22Rv1 (cell line): ENCODE results near the gene CPNE4.

Experiments used
- CTCF ChIP-seq: fragments of 450-650 bp; IDR thresholded peaks from 2 replicates; pipeline ENCODE4 v1.5.1; 2017; ENCODE audit warnings: mild to moderate bottlenecking
- ZFX ChIP-seq: fragments of 450-650 bp; IDR thresholded peaks from 2 replicates; pipeline ENCODE4 v1.6.1; 2017; ENCODE audit warnings: antibody characterized with exemption, borderline replicate concordance

GRCh38 chr3:131701153-131701770 is 333.6 kb downstream of the CPNE4 start:
- TF ChIP-seq CTCF (no peak), ZFX (no peak)
